Middle frontal gyrus (tissue), 1 donor: Measurements from ENCODE around the gene SPATA6L.

Experiments used
- DNase-seq: peaks from one replicate; pipeline ENCODE4 v3.0.0-alpha.2; 2015; ENCODE audit warnings: low spot score; ENCODE audit errors: extremely low spot score

SPATA6L gene, protein sequence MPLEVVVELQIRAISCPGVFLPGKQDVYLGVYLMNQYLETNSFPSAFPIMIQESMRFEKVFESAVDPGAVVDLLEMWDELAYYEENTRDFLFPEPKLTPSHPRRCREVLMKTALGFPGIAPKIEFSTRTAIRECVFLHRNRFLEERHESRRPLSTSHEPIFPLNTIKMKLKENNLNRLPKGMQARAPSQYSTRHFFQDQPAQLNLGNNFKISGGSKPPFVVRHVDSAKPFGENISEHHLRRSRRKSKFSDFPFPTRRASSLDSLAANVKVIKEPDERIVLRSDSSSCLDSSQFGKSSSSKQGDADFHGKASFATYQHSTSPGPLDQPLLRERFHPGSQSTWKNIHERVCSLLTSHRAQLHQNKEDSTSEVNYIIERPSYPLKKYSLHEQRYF

DNA sequence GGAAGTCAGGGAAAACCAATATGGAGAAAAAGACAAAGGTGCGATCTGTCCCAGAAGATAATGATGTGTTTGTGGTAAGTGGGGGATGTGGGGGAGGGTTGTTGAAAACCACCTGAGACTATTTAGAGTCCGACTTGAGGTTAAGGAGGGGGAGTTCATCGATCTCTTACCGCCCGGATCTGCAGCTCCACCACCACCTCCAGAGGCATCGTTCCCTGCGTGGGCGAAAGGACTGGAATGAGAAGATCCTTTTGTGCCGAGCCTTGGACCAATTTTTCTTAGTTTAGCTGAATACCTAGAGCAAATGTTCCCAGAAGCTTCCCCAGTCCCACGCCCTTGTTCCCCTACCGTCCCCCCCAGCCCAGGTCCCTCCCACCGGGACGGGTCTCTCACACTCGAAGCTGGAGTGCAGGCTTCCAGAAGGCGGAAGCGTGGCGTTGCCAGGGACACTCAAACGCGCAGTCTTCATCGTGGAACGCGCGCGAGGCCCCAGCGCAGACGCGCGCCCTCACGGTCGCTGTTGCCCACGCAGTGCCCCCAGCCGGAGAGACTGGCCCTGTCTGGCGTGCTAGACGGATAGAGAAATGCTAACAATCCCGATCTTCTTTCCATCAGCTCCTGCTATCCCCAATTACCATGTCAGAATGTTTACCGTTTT lies at the start of gene SPATA6L:
SPATA6L (minus strand) TSS at position 439 of the 658 bp plus-strand sequence; CDS start at position 209, 230 bp downstream.
- peak; percentile 35 for DNase-seq

DNA sequence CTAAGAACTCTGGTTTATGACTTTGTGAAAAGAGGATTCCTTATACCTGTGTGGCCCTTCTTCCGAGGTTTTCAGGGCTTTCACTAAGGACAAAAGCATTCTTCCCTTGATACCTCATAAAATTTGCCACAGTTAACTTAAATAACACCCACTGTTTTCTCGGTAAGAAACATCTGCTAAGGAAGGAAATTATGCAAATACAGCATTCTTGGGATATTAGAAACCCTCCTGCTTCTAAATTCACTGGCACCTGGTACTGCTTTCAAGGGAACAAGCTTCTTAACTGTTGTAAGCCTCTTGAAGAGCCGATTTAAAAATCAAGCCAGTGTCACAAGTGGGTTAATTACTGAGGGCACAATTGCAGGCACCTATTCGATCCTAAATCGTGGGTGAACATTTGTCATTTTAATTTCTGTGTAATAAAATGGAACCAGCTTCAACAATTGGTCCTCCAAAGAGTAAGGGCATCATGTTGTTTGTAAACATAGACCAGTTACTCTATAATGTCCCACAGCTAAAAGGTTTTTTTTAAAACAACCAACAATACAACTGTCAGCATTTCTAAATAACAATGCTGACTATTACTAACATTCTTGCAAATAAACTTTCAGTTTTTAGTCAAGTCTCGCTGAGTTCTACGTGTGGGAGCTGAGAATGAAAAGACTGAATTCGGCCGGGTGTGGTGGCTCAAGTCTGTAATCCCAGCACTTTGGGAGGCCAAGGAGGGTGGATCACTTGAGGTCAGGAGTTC lies 48.2 kb upstream of the SPATA6L start:
- no peak for DNase-seq

DNA sequence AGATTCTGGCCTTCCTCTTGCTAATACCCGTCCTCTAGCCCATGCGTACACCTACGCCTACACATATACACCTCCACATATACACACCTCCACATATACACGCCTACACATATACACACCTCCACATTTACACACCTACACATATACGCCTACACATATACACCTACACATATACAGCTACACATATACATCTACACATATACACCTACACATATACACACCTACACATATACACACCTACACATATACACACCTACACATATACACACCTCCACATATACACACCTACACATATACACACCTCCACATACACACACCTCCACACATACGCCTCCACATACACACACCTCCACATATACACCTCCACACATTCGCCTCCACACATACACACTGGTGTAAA lies 47.6 kb upstream of the SPATA6L start:
- no peak for DNase-seq

DNA sequence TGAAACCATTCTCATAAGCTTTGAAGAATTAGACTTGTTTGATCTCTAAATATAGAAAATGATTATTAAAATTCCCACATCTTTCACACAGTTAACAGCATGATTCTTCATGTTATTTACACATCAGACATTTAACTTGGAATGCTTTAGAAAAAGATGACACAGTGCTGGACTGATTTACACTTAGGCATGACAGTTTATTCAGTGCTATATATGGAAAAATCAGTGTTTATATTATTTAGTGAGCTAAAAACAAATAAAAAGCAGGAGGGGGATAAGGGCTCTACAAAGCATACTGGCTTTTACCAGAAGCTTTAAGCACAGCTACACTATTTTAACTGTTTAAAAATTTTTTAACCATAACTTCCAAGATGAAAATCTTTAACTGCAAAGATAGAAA lies 43.1 kb upstream of the SPATA6L start:
- no peak for DNase-seq

DNA sequence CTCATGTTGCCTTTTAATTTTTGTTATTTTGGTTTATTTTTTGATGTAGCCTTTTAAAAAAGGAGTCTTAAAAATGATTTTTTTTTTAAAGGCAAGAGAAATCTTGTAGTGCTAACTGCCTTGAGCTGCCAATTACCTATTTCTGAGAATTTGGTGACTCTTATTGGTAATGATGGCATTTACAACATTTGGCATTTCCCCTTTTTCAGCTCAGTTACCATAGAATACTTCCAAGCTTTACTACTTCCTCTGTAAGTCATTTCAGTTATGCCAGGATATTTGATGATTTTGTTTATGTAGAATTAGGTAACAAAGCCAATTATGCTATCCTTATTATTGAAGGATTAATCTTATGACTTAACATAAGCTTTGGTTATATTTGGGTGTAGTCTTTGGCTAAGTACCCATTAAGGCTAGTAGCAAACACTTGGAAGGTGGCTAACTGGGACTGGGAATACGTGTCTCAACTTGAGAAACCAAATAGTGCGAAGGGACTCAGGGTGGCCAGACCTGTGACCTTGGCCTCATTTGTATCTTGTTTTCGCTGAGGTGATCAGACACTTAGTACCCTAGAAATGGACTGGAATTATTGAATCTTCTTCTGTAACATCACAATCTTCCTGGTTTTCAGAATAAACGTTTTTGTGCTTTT lies 40.8 kb upstream of the SPATA6L start:
- DNase-seq, result no peak

DNA sequence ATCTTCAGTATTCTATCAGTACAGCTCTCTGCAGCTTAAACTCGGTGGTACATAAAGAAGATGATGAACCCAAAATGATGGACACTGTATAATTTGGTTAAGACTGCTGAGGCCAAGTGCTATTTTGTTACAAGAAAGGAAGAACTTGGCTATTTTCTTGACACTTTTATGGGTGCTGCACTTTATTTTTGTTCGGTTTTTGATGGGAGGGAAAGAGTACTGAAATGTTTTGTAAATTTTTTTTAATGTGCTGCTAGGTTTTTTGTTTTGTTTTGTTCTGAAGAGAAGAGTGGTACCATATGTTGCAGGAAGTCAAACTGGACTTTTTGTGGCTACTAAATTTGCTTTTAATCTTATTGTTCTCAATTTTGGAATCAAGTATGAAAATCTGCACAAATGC lies 39.7 kb upstream of the SPATA6L start:
- DNase-seq, result no peak

DNA sequence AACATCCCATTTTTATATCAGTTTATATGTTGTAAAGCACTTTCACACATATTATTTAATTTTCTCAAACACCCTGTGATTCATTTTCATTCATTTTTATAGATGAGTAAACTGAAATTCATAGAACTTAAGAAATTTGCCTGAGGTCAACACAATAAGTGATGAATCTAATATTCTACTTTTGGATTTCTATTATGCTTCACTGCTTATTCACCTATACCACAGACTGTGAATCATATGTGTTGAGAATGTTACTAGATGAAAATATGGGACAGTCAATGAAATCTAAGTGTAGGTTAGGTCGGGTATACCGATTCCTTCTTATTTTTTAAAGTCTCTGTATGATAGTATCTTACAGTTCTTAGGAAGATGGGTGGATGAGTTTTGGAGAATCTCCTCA lies 37.8 kb upstream of the SPATA6L start:
- DNase-seq, result no peak

DNA sequence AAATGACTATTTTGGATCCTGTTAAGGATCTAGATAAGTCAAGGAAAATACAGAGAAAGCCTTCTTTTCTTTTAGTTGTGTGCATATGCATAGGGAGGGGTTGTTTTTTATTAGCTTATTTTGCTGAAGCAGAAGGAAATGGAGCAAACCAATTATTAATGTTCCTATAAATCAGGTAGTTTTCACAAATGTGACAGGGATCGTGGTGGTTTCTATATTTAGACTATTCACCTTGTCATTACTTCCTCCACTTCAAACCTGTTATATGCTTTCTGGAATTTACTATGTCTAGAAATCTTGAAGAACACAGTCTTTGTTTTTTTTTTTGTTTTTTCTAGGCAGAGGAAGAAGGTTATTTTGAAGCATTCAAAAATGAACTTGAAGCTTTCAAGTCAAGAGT lies 35.2 kb upstream of the SPATA6L start:
- DNase-seq, result no peak

DNA sequence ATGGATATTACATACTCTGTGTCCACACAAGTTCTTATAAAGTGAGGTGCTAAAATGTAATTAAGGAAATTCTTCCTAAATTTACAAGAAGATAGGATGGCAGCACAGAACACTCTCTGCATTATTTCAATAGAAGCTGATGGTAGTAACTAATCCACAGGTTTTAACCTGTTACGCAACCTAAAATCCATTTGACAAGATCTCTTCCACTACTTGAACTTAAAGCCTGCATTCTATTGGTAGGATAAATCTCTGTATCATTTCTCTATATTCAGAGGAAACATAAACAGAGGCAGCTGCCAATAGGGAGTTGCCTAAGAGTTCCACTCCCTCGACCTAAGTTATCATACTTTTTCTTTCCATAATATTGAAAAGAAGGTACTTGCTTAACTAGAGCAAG lies 34.7 kb upstream of the SPATA6L start:
- DNase-seq, result no peak

DNA sequence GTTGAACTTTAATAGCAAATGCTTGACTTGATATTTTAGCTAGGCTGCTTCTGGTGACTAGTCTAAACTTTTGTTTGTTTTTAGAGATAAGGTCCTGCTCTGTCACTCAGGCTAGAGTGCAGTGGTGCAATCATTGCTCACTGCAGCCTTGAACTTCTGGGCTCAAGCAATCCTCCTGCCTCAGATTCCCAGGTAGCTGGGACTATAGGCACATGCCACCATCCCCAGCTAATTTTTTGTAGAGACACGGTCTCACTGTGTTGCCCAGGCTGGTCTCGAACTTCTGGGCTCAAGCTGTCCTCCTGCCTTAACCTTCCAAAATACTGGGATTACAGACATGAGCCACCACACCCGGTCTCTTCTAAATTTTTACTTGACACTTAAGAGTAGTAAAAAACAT lies 33.8 kb upstream of the SPATA6L start:
- no peak for DNase-seq

DNA sequence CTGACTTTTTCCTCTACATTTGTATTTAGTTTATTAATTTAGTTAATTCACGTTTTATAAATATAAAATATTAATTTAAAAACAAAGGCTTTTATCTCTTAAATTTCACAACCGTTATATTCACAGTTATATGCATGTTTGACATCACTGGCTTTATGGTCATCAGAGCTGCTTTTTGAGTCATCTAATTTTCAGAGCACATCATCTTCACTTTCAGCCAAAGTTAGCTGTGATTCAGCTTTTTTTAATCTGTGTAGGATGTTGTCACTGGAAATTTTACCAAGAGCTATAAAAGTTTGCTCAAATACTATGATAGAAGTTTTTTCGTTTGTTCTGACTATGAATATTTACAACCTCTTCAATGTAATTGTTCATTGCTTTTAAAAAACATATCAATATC lies 25.5 kb upstream of the SPATA6L start:
- no peak for DNase-seq

DNA sequence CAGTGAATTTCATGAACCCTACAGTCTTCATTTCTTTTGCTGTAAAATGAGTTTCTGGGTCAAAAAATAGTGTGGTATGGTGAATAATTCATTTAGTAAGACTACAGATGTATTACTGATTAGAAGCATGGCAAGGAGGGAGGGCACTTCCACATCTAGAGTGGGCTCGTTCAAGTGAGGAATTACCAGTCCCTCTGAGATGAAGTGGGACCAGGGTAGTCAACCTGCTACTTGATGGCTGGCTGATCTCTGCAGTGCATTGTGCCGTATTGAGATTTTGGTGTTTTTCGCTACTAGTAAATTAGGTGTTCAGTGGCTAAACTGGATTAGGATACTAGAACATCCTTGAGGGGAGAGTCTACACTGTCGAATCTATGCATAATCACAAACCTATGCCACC lies 23.9 kb upstream of the SPATA6L start:
- no peak for DNase-seq

DNA sequence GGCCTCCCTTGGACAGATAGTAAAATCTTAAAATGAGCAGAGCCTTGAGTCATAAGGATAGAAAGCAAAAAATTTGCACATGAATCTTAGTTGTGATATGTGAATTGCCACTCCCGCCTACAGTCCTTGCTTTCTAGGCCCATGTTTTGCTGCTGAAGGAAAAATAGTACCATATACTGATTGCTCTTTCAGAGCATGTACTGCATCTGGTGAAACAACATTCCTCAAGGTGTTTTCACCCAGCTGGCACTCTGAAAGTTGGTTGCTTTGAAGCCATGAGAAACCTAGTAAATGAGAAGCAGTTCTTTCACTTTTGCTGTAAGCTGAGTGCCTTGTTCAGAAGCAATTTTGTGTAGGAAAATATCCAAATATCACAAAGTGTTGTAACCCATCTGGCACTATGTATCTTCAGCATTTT lies 23.4 kb upstream of the SPATA6L start:
- peak; percentile 29 for DNase-seq

DNA sequence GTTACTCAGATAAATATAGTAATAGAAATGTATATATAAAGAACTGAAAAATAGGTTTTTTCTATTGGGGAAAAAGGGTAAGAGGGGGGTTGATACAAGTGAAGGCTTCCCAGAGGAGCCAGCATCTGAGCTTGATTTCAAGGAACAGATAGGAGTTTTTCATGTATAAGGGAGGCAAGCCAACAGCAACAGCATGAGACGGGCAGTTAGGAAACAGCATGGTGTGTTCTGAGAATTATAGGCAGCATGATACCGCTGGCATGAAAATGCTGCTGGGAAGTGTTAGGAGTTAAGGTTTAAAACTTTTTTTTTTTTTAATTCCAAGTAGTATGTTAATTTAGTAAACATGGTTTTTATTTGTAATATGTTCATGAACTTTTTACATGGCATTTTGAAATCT lies 22.7 kb upstream of the SPATA6L start:
- no peak for DNase-seq

DNA sequence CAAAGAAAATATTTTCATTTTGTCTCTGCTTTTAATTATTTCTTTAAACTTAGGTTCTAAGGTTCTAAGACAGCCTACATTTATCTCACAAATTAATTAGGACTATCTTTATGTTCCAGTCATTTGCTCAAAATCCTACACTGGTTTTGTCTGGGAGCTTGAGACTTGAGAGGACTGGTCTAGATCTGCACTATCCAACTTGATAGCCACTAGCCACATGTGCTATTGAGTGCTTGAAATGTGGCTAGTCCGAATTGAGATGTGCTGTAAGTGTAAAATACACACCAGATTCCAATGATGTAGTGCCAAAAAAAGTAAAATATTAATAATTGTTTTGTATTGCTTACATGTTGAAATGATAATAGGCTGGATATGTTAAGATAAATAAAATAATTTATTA lies 20.3 kb upstream of the SPATA6L start:
- DNase-seq, result no peak

DNA sequence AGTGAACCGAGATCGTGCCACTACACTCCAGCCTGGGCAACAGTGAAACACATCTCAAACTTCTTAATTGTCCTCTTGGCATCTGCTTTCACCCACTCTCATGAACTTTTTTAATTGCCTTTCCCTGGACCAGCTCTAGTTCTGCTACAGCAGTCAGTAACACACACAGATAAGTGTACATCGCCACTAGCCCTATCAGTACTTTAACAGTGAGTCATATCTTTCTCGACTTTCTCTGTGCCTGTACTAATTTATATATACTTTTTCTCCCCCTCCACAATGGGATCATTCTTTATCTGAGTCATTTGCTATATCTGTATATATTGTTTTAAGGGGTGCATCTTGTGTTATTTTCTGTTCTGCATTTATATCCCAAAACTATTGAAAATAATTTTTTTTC lies 19.8 kb upstream of the SPATA6L start:
- no peak for DNase-seq

DNA sequence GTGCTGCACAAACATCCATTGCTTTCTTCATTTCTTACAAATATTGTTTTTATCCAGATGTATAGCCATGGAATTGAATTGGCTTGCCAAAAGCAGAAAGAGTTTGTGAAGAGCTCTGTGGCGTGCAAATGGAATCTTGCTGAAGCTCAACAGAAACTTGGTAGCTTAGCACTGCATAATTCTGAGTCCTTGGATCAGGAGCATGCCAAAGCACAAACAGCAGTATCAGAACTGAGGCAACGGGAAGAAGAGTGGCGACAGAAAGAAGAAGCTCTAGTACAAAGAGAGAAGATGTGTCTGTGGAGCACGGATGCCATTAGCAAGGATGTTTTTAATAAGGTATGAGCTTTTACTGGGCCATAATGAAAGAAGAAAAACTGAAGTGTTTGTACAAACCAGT lies 18.5 kb upstream of the SPATA6L start:
- no peak for DNase-seq

DNA sequence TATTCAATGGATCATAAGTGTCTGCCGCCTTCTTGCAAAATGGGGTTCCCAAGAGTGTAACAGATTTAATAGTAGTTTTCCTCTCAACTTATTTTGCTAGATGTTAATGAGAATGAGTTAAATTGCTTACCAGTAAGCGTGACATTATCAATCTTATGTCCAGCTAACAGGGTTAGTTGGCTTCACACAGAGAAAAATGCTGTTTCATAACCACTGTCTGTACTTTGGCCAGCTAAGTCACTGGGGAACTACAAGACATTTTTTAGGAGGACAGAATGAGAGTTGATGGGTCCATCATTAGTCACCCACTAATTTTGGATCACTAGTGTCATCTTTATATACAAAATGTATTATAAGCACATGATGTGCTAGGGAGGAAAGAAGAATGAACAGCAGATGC lies 14.5 kb upstream of the SPATA6L start:
- no peak for DNase-seq

DNA sequence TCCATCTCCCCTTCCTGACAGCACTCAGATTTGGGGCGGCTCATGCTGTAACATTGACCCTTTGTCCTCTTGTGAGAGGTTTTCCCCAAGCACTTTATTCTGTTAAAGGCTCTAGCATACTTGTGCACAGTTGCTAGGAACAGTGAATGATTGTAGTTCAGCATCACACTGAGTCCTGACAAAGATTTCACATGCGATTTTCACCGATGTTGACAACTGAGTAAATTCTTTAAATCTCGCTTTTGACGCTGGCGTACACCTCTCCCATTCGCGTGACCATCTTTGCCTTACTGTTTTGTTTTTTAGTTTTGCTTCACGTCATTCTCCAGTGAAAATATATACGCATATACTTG lies 13.9 kb upstream of the SPATA6L start:
- DNase-seq, result no peak

DNA sequence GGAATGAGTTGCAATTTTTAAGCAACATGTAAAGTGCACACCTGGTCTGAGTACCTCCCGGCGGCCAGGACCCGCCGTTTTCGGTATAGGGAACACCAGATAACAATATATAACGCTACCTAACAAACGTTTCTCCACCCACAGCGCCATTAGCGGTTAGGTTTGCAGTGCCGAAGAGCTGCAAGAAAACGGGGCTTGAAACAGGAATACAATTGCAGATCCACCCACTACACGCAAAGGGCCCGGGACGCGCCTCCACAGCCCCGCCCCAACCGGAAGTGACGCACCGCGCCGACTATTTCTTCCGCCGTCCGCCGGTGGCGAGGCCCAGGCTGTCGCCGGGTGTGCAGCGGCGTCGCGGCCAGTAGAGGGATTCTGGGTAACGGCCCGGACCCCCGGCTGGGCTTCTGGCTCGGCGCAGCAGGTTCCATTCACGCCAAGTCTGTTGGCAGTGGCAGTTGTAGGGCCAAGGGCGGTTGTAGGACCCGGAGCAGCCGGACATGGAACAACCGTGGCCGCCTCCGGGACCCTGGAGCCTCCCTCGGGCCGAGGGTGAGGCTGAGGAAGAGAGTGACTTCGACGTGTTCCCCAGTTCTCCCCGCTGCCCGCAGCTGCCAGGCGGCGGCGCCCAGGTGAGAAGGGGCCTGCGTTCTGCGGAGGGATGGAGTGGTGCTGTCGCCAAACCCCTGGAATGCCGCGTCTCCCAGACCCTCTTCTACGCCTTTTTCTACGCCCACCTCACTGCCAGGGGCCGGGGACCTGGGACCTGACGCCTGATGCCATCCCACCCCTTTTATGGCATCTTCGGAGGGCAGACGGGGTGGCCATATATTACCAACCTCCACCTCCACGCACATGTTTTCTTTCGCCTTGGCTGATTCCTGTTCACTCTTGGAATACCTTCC lies 13.2 kb upstream of the SPATA6L start, which contains the start of gene CDC37L1:
CDC37L1 (plus strand) TSS at position 302 of the 905 bp plus-strand sequence; CDS start at position 501, 199 bp downstream.
- peak; percentile 89 for DNase-seq
